HEK293T (cell line): ENCODE data around the gene TOMM22.

Experiments used
- BHLHE40 ChIP-seq: fragments of 450-650 bp; IDR thresholded peaks from 2 replicates; pipeline ENCODE4 v1.6.1; 2016; ENCODE audit warnings: mild to moderate bottlenecking, moderate library complexity, borderline replicate concordance
- FOXA1 ChIP-seq: fragments of 450-650 bp; IDR thresholded peaks from 2 replicates; pipeline ENCODE4 v1.6.1; 2016; ENCODE audit warnings: mild to moderate bottlenecking
- FOXM1 ChIP-seq: fragments of 450-650 bp; IDR thresholded peaks from 2 replicates; pipeline ENCODE4 v1.6.1; 2017; ENCODE audit warnings: mild to moderate bottlenecking, borderline replicate concordance
- HDGF ChIP-seq: fragments of 450-650 bp; IDR thresholded peaks from 2 replicates; pipeline ENCODE4 v1.6.1; 2017; ENCODE audit warnings: antibody characterized with exemption, borderline replicate concordance
- SUZ12 ChIP-seq: fragments of 450-650 bp; IDR thresholded peaks from 2 replicates; pipeline ENCODE4 v1.6.1; 2016; ENCODE audit warnings: mild to moderate bottlenecking
- TARDBP ChIP-seq: fragments of 450-650 bp; IDR thresholded peaks from 2 replicates; pipeline ENCODE4 v1.6.1; 2016
- TF ChIP-seq, protein P1 (sequence below): fragments of 450-650 bp; IDR thresholded peaks from 2 replicates; pipeline ENCODE4 v1.6.1; 2016

DNA sequence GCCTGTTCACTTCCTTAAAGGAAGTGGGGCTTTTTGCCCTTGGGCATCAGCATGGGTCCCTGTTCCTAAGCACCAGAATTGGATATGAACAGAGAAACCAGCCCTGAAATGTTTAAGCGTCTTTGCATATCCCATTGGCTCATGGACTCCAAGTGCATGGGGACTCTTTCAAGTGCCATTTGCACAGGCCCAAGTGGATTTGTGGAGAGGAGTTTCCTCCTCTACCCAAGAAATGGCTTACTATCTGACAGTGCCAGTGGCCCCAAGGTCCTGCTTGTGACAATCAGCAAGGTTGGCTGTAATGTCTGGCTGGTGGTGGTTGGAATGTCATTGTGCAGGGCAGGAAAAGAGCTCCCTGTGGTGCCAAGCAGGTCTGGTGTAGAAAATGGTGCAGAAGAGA, 4.0 kb downstream of the TOMM22 start:
- no peak for TF ChIP-seq SUZ12
- no peak for TF ChIP-seq BHLHE40
- TF ChIP-seq, protein P1, sequence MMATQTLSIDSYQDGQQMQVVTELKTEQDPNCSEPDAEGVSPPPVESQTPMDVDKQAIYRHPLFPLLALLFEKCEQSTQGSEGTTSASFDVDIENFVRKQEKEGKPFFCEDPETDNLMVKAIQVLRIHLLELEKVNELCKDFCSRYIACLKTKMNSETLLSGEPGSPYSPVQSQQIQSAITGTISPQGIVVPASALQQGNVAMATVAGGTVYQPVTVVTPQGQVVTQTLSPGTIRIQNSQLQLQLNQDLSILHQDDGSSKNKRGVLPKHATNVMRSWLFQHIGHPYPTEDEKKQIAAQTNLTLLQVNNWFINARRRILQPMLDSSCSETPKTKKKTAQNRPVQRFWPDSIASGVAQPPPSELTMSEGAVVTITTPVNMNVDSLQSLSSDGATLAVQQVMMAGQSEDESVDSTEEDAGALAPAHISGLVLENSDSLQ = no peak
- no peak for TF ChIP-seq TARDBP
- no peak for TF ChIP-seq FOXM1
- TF ChIP-seq HDGF = no peak
- TF ChIP-seq FOXA1 = no peak
